ENCODE data around the gene AGBL1. TPM values are rescaled to one million over a fixed set of nuclear protein-coding genes. Genes with fewer than 3 reads are reported as not detected.

The AGBL1 gene
- total RNA-seq, 1 donor from 2014 or later: 0.76 TPM

GRCh38 chr15:86840996-86841395 lies 761.3 kb downstream of the AGBL1 start:
- no peak overlapping the region for H3K27ac Mint-ChIP-seq (ENCODE audit: unreplicated experiment)
- no peaks in the 10 kb centered on the region for H3K4me1 Mint-ChIP-seq (ENCODE audit: low read depth, unreplicated experiment)
- no peak overlapping the region for H3K4me3 Mint-ChIP-seq (ENCODE audit: unreplicated experiment)
- H3K36me3 Mint-ChIP-seq (ENCODE audit: unreplicated experiment): no peaks in the 10 kb centered on the region
- H3K9me3 Mint-ChIP-seq (ENCODE audit: unreplicated experiment): peaks cover 1% of the 10 kb centered on the region
- no peak for TF ChIP-seq CTCF (IDR thresholded peaks at IDR 0.05; ENCODE audit: partially characterized antibody, unreplicated experiment)
- no peak for DNase-seq
- H3K27me3 Mint-ChIP-seq (ENCODE audit: unreplicated experiment): no peaks in the 10 kb centered on the region

GRCh38 chr15:86842199-86842598 lies 762.5 kb downstream of the AGBL1 start:
- no peaks in the 10 kb centered on the region for H3K27me3 Mint-ChIP-seq (ENCODE audit: unreplicated experiment)
- H3K4me3 Mint-ChIP-seq (ENCODE audit: unreplicated experiment): no peak overlapping the region
- peaks cover 1% of the 10 kb centered on the region for H3K9me3 Mint-ChIP-seq (ENCODE audit: unreplicated experiment)
- no peak overlapping the region for H3K27ac Mint-ChIP-seq (ENCODE audit: unreplicated experiment)
- TF ChIP-seq CTCF (IDR thresholded peaks at IDR 0.05; ENCODE audit: partially characterized antibody, unreplicated experiment): no peak
- DNase-seq: no peak
- peaks cover 1% of the 10 kb centered on the region for H3K36me3 Mint-ChIP-seq (ENCODE audit: unreplicated experiment)
- no peaks in the 10 kb centered on the region for H3K4me1 Mint-ChIP-seq (ENCODE audit: low read depth, unreplicated experiment)

GRCh38 chr15:86846036-86846435 lies 766.4 kb downstream of the AGBL1 start:
- Mint-ChIP-seq H3K36me3 (ENCODE audit: unreplicated experiment) (peaks cover 5% of the 10 kb centered on the region), H3K4me3 (ENCODE audit: unreplicated experiment) (no peak overlapping the region), H3K9me3 (ENCODE audit: unreplicated experiment) (no peaks in the 10 kb centered on the region), H3K27ac (ENCODE audit: unreplicated experiment) (no peak overlapping the region), H3K4me1 (ENCODE audit: low read depth, unreplicated experiment) (no peaks in the 10 kb centered on the region), H3K27me3 (ENCODE audit: unreplicated experiment) (no peaks in the 10 kb centered on the region)
- TF ChIP-seq CTCF (IDR thresholded peaks at IDR 0.05; ENCODE audit: partially characterized antibody, unreplicated experiment): no peak
- DNase-seq: no peak

- Mint-ChIP-seq H3K4me1 (ENCODE audit: low read depth, unreplicated experiment) (peaks cover 2% of the 10 kb centered on the region), H3K27me3 (ENCODE audit: unreplicated experiment) (peaks cover under 1% of the 10 kb centered on the region), H3K36me3 (ENCODE audit: unreplicated experiment) (peaks cover 5% of the 10 kb centered on the region), H3K9me3 (ENCODE audit: unreplicated experiment) (no peaks in the 10 kb centered on the region), H3K27ac (ENCODE audit: unreplicated experiment) (no peak overlapping the region), H3K4me3 (ENCODE audit: unreplicated experiment) (no peak overlapping the region)
- no peak for DNase-seq
- TF ChIP-seq CTCF (IDR thresholded peaks at IDR 0.05; ENCODE audit: partially characterized antibody, unreplicated experiment): no peak
Measured at GRCh38 chr15:86849136-86849535, 769.5 kb downstream of the AGBL1 start.

GRCh38 chr15:86849558-86850285 lies 770.1 kb downstream of the AGBL1 start:
- Mint-ChIP-seq H3K27me3 (ENCODE audit: unreplicated experiment) (peaks cover 2% of the 10 kb centered on the region), H3K36me3 (ENCODE audit: unreplicated experiment) (peaks cover 5% of the 10 kb centered on the region), H3K4me1 (ENCODE audit: low read depth, unreplicated experiment) (peaks cover 7% of the 10 kb centered on the region), H3K4me3 (ENCODE audit: unreplicated experiment) (no peak overlapping the region), H3K27ac (ENCODE audit: unreplicated experiment) (no peak overlapping the region), H3K9me3 (ENCODE audit: unreplicated experiment) (no peaks in the 10 kb centered on the region)
- TF ChIP-seq CTCF (IDR thresholded peaks at IDR 0.05; ENCODE audit: partially characterized antibody, unreplicated experiment): no peak
- no peak for DNase-seq
